Measurements from ENCODE around the gene LIN7B. TPM values are rescaled to one million over a fixed set of nuclear protein-coding genes. Genes with fewer than 3 reads are reported as not detected.

Gene LIN7B
- total and polyA plus RNA-seq, 9 of the 15 experiments (the other 6 are each of a cell fraction or from before 2014, with no cell fraction given): 0.89 to 15.7 (median 4.0) TPM

DNA sequence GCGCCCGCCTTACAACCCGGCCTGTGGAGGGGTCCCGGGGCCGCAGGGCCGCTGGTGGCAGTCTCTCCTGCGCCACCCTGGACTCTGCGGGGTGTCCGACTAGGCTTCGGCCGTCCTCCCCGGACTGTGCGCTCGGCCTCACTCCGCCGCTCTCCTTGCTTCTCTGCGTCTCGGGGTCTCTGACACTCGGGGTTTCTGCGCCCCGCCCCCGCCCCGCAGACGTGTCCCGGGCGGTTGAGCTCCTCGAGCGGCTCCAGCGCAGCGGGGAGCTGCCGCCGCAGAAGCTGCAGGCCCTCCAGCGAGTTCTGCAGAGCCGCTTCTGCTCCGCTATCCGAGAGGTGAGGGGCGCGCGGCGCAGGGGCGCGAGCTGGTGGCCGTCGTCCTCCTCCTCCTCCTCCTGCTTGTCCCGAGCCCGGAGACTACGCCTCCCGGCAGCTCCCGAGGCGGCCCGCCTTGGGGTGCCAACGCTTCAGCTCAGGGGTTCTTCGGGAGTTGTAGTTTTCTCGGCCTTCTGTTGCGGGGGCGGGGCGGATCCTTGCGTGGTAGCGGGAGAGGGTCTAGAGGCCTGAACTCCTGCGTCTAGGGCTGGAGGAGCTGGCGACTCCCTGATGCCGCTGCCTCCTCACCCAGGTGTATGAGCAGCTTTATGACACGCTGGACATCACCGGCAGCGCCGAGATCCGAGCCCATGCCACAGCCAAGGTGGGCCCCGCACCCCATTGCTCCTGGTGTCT lies 627 bp downstream of the LIN7B start (continued):
- no peak for TF ChIP-seq GTF2A2 (tag; IDR thresholded peaks at IDR 0.05)
- TF ChIP-seq ZNF780A (CRISPR knock-in tag; IDR thresholded peaks at IDR 0.05): no peak
- TF ChIP-seq, protein P1, sequence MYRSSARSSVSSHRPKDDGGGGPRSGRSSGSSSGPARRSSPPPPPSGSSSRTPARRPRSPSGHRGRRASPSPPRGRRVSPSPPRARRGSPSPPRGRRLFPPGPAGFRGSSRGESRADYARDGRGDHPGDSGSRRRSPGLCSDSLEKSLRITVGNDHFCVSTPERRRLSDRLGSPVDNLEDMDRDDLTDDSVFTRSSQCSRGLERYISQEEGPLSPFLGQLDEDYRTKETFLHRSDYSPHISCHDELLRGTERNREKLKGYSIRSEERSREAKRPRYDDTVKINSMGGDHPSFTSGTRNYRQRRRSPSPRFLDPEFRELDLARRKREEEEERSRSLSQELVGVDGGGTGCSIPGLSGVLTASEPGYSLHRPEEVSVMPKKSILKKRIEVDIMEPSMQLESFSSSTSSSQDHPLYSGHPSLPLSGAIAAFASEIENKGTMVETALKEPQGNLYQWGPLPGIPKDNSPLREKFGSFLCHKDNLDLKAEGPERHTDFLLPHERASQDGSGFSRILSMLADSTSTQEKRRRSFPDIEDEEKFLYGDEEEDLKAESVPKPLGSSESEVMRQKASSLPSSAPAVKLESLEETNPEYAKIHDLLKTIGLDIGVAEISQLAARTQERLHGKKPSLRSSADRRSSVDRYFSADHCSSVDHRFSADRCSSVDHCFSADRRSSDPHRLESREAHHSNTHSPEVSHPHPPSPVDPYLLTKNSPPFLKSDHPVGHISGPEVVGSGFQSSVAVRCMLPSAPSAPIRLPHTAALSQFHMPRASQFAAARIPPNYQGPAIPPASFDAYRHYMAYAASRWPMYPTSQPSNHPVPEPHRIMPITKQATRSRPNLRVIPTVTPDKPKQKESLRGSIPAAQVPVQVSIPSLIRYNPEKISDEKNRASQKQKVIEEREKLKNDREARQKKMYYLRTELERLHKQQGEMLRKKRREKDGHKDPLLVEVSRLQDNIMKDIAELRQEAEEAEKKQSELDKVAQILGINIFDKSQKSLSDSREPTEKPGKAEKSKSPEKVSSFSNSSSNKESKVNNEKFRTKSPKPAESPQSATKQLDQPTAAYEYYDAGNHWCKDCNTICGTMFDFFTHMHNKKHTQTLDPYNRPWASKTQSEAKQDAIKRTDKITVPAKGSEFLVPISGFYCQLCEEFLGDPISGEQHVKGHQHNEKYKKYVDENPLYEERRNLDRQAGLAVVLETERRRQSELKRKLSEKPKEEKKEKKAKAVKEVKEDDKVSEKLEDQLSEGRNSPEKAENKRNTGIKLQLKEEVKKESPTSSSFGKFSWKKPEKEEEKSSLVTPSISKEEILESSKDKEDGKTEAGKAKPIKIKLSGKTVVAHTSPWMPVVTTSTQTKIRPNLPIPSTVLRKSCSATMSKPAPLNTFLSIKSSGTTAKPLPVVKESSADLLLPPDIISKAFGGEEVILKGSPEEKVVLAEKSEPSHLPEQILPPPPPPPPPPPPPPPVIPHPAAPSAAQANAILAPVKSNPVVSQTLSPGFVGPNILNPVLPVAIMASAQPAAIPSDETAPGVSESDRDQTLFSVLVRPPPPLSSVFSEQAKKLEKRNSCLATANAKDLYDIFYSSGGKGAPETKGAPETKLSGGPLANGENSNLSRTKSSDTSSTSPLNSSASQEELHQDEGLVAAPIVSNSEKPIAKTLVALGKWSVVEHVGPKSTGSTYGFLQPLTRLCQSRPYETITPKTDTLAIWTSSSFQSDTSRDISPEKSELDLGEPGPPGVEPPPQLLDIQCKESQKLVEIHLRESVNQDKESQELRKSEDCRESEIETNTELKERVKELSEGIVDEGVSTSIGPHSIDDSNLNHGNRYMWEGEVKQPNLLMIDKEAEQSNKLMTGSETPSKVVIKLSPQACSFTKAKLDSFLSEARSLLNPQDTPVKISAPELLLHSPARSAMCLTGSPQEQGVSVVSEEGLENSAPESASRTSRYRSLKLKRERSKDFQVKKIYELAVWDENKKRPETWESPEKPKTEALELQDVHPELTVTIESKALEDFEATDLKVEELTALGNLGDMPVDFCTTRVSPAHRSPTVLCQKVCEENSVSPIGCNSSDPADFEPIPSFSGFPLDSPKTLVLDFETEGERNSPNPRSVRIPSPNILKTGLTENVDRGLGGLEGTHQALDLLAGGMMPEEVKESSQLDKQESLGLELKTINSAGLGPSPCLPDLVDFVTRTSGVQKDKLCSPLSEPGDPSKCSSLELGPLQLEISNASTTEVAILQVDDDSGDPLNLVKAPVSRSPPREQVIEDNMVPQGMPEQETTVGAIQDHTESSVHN (IDR thresholded peaks at IDR 0.05; ENCODE audit: borderline replicate concordance in 1 of 2, low read depth in 1 of 2): no peak
- TF ChIP-seq KLF1 (tag; IDR thresholded peaks at IDR 0.05): no peak
- TF ChIP-seq NCOA6 (IDR thresholded peaks at IDR 0.05): no peak
- TF ChIP-seq SIX5 (IDR thresholded peaks at IDR 0.05; ENCODE audit: borderline replicate concordance in 1 of 2, insufficient read depth in 1 of 2, low read depth in 1 of 2, low read length in 2 of 2): peak; percentile 50 to 59; a peak in 3 of 4 replicates
- TF ChIP-seq FOSL1 (tag; conservative IDR thresholded peaks at IDR 0.05): no peak
- no peak for TF ChIP-seq ZNF57 (CRISPR knock-in tag; IDR thresholded peaks at IDR 0.05)
- TF ChIP-seq IFI16 (CRISPR knock-in tag; IDR thresholded peaks at IDR 0.05): no peak
- TF ChIP-seq HNRNPH1 (optimal IDR thresholded peaks at IDR 0.05; ENCODE audit: low read depth, low read length): no peak
- TF ChIP-seq DDX20 (tag; IDR thresholded peaks at IDR 0.05; ENCODE audit: low read depth): no peak
- no peak for TF ChIP-seq CHD1 (IDR thresholded peaks at IDR 0.05; ENCODE audit: low read length)
- TF ChIP-seq KDM1A (IDR thresholded peaks at IDR 0.05): no peak
- TF ChIP-seq, protein P2, sequence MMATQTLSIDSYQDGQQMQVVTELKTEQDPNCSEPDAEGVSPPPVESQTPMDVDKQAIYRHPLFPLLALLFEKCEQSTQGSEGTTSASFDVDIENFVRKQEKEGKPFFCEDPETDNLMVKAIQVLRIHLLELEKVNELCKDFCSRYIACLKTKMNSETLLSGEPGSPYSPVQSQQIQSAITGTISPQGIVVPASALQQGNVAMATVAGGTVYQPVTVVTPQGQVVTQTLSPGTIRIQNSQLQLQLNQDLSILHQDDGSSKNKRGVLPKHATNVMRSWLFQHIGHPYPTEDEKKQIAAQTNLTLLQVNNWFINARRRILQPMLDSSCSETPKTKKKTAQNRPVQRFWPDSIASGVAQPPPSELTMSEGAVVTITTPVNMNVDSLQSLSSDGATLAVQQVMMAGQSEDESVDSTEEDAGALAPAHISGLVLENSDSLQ (IDR thresholded peaks at IDR 0.05): no peak
- TF ChIP-seq, protein P3, sequence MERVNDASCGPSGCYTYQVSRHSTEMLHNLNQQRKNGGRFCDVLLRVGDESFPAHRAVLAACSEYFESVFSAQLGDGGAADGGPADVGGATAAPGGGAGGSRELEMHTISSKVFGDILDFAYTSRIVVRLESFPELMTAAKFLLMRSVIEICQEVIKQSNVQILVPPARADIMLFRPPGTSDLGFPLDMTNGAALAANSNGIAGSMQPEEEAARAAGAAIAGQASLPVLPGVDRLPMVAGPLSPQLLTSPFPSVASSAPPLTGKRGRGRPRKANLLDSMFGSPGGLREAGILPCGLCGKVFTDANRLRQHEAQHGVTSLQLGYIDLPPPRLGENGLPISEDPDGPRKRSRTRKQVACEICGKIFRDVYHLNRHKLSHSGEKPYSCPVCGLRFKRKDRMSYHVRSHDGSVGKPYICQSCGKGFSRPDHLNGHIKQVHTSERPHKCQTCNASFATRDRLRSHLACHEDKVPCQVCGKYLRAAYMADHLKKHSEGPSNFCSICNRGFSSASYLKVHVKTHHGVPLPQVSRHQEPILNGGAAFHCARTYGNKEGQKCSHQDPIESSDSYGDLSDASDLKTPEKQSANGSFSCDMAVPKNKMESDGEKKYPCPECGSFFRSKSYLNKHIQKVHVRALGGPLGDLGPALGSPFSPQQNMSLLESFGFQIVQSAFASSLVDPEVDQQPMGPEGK (CRISPR knock-in tag; IDR thresholded peaks at IDR 0.05; ENCODE audit: borderline replicate concordance): no peak
